WI38 (cell line): ENCODE results near the gene RBFOX1.

Experiments used
- H3K4me3 ChIP-seq: 2 replicates; pipeline ENCODE4 v1.5.1; 2011; ENCODE audit warnings: low read depth, mild to moderate bottlenecking, control low read depth, low read length
- TF ChIP-seq, protein P1 (sequence below): IDR thresholded peaks from 2 replicates; pipeline ENCODE4 v1.5.1; 2012; ENCODE audit warnings: low read depth, mild to moderate bottlenecking, control low read depth, low read length

RBFOX1 gene

DNA sequence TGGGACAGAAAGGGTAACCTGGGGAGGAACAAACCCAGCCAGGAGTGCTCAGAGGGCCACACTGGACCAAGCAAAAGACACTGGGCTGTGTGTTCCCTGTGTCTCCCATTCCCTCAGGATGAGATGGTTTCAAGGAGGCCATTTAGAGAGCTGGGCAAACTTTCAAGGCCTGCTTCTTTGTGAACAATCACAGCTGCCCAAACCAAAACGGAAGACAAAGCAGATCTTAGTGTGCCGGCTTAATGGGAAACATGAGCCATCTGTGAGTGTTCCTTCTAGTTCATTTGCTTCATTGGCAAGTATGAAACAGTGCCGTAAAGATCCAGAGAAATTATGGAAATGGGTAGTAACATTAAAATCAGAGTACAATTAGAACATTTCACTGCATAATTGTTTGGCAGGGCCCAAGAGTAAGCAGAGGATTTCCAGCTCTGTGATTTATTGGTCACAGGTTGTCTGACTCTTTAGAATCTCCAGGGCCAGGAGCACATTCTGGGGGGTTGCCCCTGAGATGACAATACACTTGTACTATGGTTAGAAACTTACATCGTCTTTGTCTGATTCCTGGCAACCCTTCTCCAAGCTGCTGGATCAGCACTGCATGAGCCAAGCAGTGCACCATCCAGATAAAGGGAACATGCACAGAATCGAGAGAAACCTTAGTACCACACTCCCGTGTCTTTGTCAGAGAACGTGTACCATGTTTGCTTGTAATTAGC lies 412.1 kb downstream of the RBFOX1 start:
- TF ChIP-seq, protein P1, sequence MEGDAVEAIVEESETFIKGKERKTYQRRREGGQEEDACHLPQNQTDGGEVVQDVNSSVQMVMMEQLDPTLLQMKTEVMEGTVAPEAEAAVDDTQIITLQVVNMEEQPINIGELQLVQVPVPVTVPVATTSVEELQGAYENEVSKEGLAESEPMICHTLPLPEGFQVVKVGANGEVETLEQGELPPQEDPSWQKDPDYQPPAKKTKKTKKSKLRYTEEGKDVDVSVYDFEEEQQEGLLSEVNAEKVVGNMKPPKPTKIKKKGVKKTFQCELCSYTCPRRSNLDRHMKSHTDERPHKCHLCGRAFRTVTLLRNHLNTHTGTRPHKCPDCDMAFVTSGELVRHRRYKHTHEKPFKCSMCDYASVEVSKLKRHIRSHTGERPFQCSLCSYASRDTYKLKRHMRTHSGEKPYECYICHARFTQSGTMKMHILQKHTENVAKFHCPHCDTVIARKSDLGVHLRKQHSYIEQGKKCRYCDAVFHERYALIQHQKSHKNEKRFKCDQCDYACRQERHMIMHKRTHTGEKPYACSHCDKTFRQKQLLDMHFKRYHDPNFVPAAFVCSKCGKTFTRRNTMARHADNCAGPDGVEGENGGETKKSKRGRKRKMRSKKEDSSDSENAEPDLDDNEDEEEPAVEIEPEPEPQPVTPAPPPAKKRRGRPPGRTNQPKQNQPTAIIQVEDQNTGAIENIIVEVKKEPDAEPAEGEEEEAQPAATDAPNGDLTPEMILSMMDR: no peak
- no peak overlapping the region for H3K4me3 ChIP-seq

DNA sequence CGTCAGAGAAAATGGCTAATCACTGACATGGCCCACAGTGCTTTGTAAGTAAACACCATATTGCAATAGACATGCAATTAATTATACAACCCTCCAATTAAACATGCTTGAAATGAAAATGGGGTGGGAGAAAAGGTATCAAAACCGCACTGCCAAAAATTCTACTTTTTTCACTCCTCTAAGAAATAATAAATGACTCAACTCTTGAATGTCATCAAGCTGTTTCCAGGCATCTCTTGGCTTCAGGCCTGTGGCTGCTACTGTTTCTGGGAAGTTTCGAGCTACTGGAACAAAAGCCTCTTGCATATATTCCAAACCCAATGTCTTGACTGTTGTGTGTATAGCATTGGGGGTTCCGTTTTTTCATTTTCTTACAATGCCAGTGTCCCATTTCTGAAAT lies 412.6 kb downstream of the RBFOX1 start:
- H3K4me3 ChIP-seq: no peak overlapping the region
- TF ChIP-seq, protein P1: no peak

DNA sequence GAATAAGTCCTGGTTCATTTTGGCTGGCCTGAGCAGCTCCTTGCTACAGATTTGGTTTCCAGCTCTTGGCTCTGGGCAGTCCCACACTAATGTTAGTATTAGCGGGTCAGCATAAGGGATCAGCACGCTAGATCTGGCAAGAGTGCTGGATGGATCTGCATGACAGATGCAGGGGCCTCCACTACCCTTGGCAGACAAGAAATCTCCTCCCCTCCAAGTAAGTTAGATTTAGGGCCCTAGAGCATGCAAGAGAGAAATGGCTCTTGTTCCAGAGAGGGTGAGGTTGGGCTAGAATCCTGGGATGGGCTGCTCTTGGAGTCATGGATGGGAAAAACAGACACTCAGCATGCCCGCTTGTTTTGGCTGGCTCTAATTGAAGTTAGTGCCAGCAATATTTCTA lies 414.3 kb downstream of the RBFOX1 start:
- H3K4me3 ChIP-seq: no peak overlapping the region
- TF ChIP-seq, protein P1: no peak

DNA sequence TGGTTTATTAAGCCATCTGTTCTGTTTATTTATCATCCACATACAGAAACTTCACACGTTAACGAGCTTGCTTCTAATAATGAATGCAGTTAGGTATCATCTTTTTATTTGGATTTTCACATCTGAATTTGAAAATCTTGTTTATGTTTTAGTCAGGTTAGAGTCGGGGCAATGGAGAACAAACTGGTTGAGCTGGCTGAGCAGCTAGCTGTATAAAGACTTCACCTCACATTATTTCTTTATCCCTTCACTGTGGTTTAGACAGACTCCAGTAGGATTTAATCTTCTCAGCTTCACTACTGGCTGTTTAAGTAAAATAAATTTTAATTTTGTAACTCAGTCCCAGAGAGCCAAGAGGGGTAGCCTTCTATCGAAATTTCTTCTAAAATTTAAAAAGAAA lies 415.9 kb downstream of the RBFOX1 start:
- H3K4me3 ChIP-seq: no peak overlapping the region
- TF ChIP-seq, protein P1: no peak

DNA sequence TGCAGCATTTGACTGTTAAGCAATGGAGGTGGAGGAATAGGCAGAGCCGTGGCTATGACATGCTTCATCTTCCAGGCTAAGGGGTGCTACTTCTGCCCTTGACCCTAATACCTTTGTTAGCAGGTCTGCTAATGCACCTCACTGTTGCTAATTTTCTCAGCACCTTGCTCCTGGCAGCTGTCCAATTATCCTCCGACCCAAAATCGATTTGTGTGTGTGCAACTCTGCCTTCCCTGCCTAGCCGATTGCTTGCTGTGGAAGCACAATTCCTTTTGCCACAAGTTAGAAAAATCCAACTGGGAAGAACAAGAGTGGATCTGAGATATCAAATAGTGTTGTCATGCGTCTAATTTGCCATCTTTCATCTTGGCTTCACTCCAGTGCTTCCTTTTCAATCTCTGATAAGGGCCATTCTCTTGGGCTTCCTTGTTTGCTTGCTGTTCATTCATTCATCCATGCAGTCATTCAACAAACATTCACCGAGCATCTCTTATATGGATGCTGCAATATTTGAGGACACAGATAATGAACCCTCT lies 422.8 kb downstream of the RBFOX1 start:
- TF ChIP-seq, protein P1: no peak
- H3K4me3 ChIP-seq: no peak overlapping the region
